ENCODE results near the gene CST1.

CST1 gene

GRCh38 chr20:23697947-23698346, 52.8 kb downstream of the CST1 start:
- DNase-seq, result no peak

Measured in activated CD8-positive, alpha-beta memory T cell treated with anti-CD3 and anti-CD28 coated beads, Interleukin-2, amount 50 U/mL, for 4 hours (primary cell).